Endodermal cell (in vitro differentiated cells): ENCODE results near the gene GRIN2A. TPM values are rescaled to one million over a fixed set of nuclear protein-coding genes. Genes with fewer than 3 reads are reported as not detected.

Source experiments
- DNase-seq: peaks from one replicate; pipeline ENCODE4 v3.0.0-alpha.2; 2017
- H3K27ac ChIP-seq: 2 replicates; pipeline ENCODE4 v1.5.1; 2013; ENCODE audit warnings: mild to moderate bottlenecking, low read depth, low read length, moderate library complexity
- H3K27me3 ChIP-seq: 2 replicates; pipeline ENCODE4 v1.6.1; 2013; ENCODE audit warnings: mild to moderate bottlenecking, low read length, moderate library complexity; ENCODE audit not compliant: insufficient read depth, control insufficient read depth, poor library complexity, severe bottlenecking
- H3K36me3 ChIP-seq: 2 replicates; pipeline ENCODE4 v1.7.0; 2013; ENCODE audit warnings: mild to moderate bottlenecking, low read length, moderate library complexity; ENCODE audit not compliant: control insufficient read depth, insufficient read depth
- H3K4me1 ChIP-seq: one replicate; pipeline ENCODE4 v1.7.0; 2013; ENCODE audit warnings: low read length; ENCODE audit not compliant: control insufficient read depth, insufficient read depth
- H3K4me3 ChIP-seq: 2 replicates; pipeline ENCODE4 v1.5.1; 2013; ENCODE audit warnings: mild to moderate bottlenecking, low read length, moderate library complexity
- H3K9ac ChIP-seq: 2 replicates; pipeline ENCODE4 v1.6.1; 2013; ENCODE audit warnings: mild to moderate bottlenecking, low read length, moderate library complexity; ENCODE audit not compliant: poor library complexity, severe bottlenecking; ENCODE audit errors: extremely low read depth
- H3K9me3 ChIP-seq: 2 replicates; pipeline ENCODE4 v1.6.1; 2013; ENCODE audit warnings: mild to moderate bottlenecking, low read length, moderate library complexity; ENCODE audit not compliant: control insufficient read depth
- H3K27ac Mint-ChIP-seq: 2 replicates; pipeline ENCODE4 v1.8.0; 2020; ENCODE audit warnings: mixed read lengths
- H3K27me3 Mint-ChIP-seq: 2 replicates; pipeline ENCODE4 v1.8.0; 2021; ENCODE audit warnings: mild to moderate bottlenecking, mixed read lengths; ENCODE audit not compliant: insufficient read depth
- H3K36me3 Mint-ChIP-seq: 2 replicates; pipeline ENCODE4 v1.8.0; 2020; ENCODE audit warnings: low read depth, mixed read lengths
- H3K4me1 Mint-ChIP-seq: 2 replicates; pipeline ENCODE4 v1.8.0; 2020; ENCODE audit warnings: mixed read lengths
- H3K4me3 Mint-ChIP-seq: 2 replicates; pipeline ENCODE4 v1.8.0; 2020; ENCODE audit warnings: mild to moderate bottlenecking, moderate library complexity, mixed read lengths
- H3K9me3 Mint-ChIP-seq: 2 replicates; pipeline ENCODE4 v1.8.0; 2020; ENCODE audit warnings: mild to moderate bottlenecking, mixed read lengths
- WGBS, 2 experiments: methylation state at CpG; one replicate each; pipeline versions ENCODE4 v1.1.5 to v1.1.7; 2013; ENCODE audit warnings: missing lambda C conversion rate in 2 of 2, mixed read lengths in 1 of 2; ENCODE audit not compliant: insufficient coverage in 1 of 2, insufficient read length in 1 of 2; 5-methylcytosine and 5-hydroxymethylcytosine counted together
- total RNA-seq, 2 donors: library from RNA; stranded (reverse); fragmentation: NEBNext Ultra II Directional in 1 of 2; extraction: Animal tissue kit (Norgen Biotek cat#: 25700) in 1 of 2; gene quantifications; 2 replicates in 1 of 2; 3 replicates in 1 of 2; pipeline ENCODE4 v1.2.1, GENCODE V29; 2021
- TF ChIP-seq, protein P1 (sequence below): fragments of 200-600 bp; sonication (generic); conservative IDR thresholded peaks from 2 replicates; pipeline ENCODE4 v1.5.0; 2021; ENCODE audit warnings: antibody characterized with exemption, mild to moderate bottlenecking

The GRIN2A gene
- total RNA-seq, 2 donors from 2014 or later = 1.2 TPM

DNA sequence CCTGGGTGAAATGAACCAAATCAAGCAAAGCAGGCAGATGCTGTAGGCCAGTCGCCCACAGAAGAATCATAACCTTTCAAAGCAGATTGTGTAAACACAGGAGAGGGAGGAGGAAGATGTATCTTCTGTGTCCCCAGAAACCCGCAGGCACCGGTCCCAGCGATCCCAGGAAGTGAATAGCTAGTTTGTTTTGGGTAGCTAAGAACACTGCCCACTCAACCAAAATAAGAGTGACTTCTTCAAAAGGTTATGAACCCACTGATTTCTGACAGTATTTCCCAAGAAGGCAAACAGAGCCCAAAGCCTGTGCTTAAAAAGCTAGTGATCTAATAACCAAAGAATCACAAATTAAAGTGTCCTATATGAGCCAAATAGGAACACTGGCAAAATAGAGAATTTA, 67.8 kb downstream of the GRIN2A start:
- DNase-seq = no peak
- no peaks in the 10 kb centered on the region for H3K36me3 ChIP-seq
- peaks cover 6% of the 10 kb centered on the region for H3K27me3 ChIP-seq
- WGBS, 2 experiments = 67 to 91% methylated on average over 1 to 4 of the region's 4 CpGs
- H3K27ac Mint-ChIP-seq = no peak overlapping the region
- peaks cover 12% of the 10 kb centered on the region for H3K27me3 Mint-ChIP-seq
- no peaks in the 10 kb centered on the region for H3K36me3 Mint-ChIP-seq
- no peaks in the 10 kb centered on the region for H3K9me3 ChIP-seq
- H3K4me1 Mint-ChIP-seq = no peaks in the 10 kb centered on the region
- no peaks in the 10 kb centered on the region for H3K4me1 ChIP-seq
- no peak overlapping the region for H3K9ac ChIP-seq
- no peak overlapping the region for H3K27ac ChIP-seq
- H3K4me3 ChIP-seq = no peak overlapping the region
- TF ChIP-seq, protein P1, sequence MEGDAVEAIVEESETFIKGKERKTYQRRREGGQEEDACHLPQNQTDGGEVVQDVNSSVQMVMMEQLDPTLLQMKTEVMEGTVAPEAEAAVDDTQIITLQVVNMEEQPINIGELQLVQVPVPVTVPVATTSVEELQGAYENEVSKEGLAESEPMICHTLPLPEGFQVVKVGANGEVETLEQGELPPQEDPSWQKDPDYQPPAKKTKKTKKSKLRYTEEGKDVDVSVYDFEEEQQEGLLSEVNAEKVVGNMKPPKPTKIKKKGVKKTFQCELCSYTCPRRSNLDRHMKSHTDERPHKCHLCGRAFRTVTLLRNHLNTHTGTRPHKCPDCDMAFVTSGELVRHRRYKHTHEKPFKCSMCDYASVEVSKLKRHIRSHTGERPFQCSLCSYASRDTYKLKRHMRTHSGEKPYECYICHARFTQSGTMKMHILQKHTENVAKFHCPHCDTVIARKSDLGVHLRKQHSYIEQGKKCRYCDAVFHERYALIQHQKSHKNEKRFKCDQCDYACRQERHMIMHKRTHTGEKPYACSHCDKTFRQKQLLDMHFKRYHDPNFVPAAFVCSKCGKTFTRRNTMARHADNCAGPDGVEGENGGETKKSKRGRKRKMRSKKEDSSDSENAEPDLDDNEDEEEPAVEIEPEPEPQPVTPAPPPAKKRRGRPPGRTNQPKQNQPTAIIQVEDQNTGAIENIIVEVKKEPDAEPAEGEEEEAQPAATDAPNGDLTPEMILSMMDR = no peak
- H3K9me3 Mint-ChIP-seq = no peaks in the 10 kb centered on the region
- no peak overlapping the region for H3K4me3 Mint-ChIP-seq

DNA sequence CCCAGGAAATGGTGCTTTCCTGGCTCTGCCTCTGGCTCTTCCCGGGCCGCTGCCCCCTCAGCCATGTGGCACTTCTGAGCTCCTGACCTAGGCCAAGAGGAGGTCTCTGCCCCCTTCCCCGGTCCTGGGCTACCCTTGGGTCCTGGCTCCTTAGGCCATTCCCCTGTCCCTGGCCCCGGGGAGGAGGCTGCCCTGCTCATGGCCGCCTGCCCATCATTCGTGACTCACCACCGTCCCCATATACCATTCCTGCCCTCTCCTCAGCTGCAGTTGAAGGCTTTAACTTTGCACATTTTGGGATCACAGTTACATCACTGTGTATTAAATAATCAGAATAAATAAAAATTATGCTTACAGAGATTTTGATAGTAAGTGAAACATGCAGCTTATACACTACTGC, 69.0 kb downstream of the GRIN2A start:
- H3K27ac Mint-ChIP-seq = no peak overlapping the region
- H3K4me3 Mint-ChIP-seq = no peak overlapping the region
- no peaks in the 10 kb centered on the region for H3K36me3 ChIP-seq
- H3K36me3 Mint-ChIP-seq = no peaks in the 10 kb centered on the region
- peaks cover 12% of the 10 kb centered on the region for H3K27me3 Mint-ChIP-seq
- no peak overlapping the region for H3K4me3 ChIP-seq
- no peaks in the 10 kb centered on the region for H3K4me1 Mint-ChIP-seq
- TF ChIP-seq, protein P1 = no peak
- H3K27me3 ChIP-seq = no peaks in the 10 kb centered on the region
- H3K27ac ChIP-seq = no peak overlapping the region
- no peaks in the 10 kb centered on the region for H3K9me3 ChIP-seq
- no peaks in the 10 kb centered on the region for H3K9me3 Mint-ChIP-seq
- WGBS, 2 experiments = 87 to 94% methylated on average over 3 to 7 of the region's 7 CpGs
- no peak for DNase-seq
- no peak overlapping the region for H3K9ac ChIP-seq
- H3K4me1 ChIP-seq = no peaks in the 10 kb centered on the region

DNA sequence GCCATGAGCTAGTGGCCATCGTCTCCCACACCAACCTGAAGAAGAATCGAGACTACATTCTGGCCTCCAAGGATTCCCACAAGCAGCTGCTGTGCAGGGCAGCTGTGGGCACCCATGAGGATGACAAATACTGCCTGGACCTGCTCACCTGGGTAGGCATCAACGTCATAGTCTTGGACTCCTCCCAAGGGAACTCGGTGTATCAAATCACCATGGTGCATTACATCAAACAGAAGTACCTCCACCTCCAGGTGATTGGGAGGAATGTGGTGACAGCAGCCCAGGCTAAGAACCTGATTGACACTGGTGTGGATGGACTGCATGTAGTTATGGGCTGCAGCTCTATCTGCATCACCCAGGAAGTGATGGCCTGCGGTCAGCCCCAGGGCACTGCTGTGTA, 70.2 kb downstream of the GRIN2A start:
- no peak for DNase-seq
- no peaks in the 10 kb centered on the region for H3K4me1 ChIP-seq
- H3K27me3 ChIP-seq = no peaks in the 10 kb centered on the region
- no peak overlapping the region for H3K4me3 ChIP-seq
- H3K9ac ChIP-seq = no peak overlapping the region
- H3K36me3 ChIP-seq = no peaks in the 10 kb centered on the region
- WGBS, 2 experiments = 89 to 92% methylated on average over 3 to 5 of the region's 5 CpGs
- Mint-ChIP-seq H3K4me3 (no peak overlapping the region), H3K4me1 (no peaks in the 10 kb centered on the region), H3K36me3 (no peaks in the 10 kb centered on the region), H3K9me3 (no peaks in the 10 kb centered on the region), H3K27me3 (peaks cover 7% of the 10 kb centered on the region), H3K27ac (no peak overlapping the region)
- H3K9me3 ChIP-seq = no peaks in the 10 kb centered on the region
- TF ChIP-seq, protein P1 = no peak
- H3K27ac ChIP-seq = no peak overlapping the region
